Measurements from ENCODE around the gene MANSC1.

GRCh38 chr12:12278899-12279298 lies 71.1 kb downstream of the MANSC1 start:
- no peak for TF ChIP-seq CREB1 (IDR thresholded peaks at IDR 0.05; ENCODE audit: low read depth)
- no peak for TF ChIP-seq REST (IDR thresholded peaks at IDR 0.05; ENCODE audit: low read depth)
- no peak for TF ChIP-seq FOXM1 (IDR thresholded peaks at IDR 0.05; ENCODE audit: borderline replicate concordance, low read depth)
- no peak for TF ChIP-seq EP300 (IDR thresholded peaks at IDR 0.05; ENCODE audit: borderline replicate concordance)
- TF ChIP-seq MAX (IDR thresholded peaks at IDR 0.05): no peak
- TF ChIP-seq TAF1 (IDR thresholded peaks at IDR 0.05; ENCODE audit: low read depth): no peak
- TF ChIP-seq YY1 (IDR thresholded peaks at IDR 0.05; ENCODE audit: low read depth): no peak
- TF ChIP-seq EGR1 (IDR thresholded peaks at IDR 0.05): no peak
- TF ChIP-seq TEAD4 (IDR thresholded peaks at IDR 0.05): no peak
- no peak for TF ChIP-seq USF1 (IDR thresholded peaks at IDR 0.05)
- no peak for TF ChIP-seq RAD21 (IDR thresholded peaks at IDR 0.05; ENCODE audit: low read depth)
- no peak for TF ChIP-seq CEBPB (IDR thresholded peaks at IDR 0.05)
- TF ChIP-seq NFIC (IDR thresholded peaks at IDR 0.05): no peak
- no peak for TF ChIP-seq TCF12 (IDR thresholded peaks at IDR 0.05; ENCODE audit: low read depth)
